HG02938 (cell line): Measurements from ENCODE around the gene RNU2-63P.
"Not testable (repeated sequence)": the region's sequence is repeated elsewhere in the genome, so short reads cannot be mapped to it uniquely, and the experiment has no call there.

Source experiments
- ATAC-seq: cut with Tn5 transposase; IDR thresholded peaks from one replicate; pipeline ENCODE4 v1.9.1; 2021; ENCODE audit warnings: mild to moderate bottlenecking, moderate library complexity; ENCODE audit not compliant: unreplicated experiment

Gene RNU2-63P

GRCh38 chr2:88032070-88032702 lies 15.8 kb upstream of the RNU2-63P start:
- ATAC-seq: no peak

DNA sequence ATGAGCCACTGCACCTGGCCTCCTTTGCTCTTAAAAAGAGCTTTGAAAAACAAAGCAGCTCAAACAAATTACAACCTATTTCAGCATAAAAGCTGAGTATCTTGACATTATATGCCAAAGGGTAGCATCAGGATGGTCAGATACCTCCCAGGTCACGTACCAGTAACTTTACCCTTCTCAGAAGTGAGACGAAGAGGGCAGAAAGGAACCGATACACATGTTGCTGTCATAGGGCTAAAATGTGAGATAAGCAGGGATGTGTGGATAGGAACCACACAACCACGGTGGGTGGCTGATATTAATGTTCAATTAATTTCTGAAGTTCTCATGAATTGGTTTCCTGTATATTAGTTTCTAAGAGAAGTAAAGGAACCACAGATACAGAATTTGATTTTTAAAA lies 12.6 kb upstream of the RNU2-63P start:
- no peak for ATAC-seq

DNA sequence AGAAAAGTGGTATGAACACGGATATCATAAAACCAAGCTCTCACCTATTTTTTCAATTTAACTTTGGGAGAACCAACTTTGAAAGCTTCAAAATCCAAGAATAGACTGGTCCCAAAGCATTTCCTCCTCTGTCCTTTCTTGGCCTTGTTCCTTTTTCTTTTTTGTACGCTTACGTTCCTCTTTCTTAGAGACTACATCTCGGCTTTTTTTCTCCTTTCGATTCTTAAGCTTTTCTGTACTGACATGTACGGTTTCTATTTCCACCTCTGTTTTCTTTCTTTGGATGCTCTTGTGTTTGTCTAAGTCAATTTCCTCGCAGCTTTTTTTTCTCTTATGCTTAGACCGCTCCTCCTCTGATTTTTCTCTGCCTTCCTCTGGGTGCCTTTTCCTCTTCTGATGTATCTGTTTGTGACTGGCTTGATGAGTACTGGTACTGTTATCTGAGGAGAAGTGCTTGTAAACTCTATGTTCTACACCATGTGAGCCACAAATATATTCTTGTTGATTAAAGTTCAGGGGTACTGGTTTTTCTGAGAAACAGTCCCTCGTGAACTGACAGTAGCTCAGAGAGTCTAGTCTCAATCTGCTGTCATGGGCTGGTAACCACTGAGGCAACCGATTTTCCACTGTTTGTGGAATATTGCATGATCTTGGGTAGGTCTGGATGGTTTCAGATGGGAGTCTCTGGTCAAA lies 11.5 kb upstream of the RNU2-63P start:
- ATAC-seq: no peak

DNA sequence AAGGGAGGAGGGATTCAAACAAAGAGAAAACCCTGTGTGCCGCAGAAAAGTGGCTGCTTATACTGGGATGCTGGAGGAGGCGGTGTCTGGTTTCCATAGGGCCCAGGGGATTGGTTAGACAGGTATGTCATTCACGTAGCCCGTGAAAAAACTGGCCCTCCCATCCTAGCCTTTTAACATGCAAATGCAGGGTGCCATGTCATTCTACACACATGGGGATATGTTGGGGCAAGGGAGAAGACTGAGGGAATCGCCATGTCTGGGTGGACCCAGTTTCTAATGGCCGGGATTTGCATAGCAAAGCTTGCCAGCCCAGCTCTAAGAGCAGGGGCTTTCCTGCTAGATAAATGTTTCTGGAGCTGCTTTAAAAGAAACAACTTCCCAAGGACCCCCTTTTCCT lies 8.2 kb upstream of the RNU2-63P start:
- ATAC-seq: no peak

GRCh38 chr2:88022669-88022921 lies 6.2 kb upstream of the RNU2-63P start:
- no peak for ATAC-seq

DNA sequence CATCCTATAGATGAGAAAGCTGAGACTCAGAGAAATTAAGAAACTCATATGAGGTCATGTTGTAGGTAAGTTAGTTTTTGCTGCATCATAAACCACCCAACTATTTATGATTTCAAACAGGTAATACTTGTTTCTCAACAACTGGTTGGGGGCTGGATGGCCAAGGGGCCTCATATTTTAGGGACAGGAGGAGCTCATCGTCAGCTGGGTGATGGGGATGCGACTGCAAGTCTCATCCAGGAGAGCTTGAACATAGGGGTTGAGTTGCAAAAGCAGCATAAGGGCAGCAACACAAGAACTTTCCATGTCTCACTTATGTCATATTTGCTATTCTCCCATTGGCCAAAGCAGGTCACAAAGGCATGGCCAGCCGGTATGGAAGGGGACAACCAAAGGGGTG lies 3.6 kb upstream of the RNU2-63P start:
- no peak for ATAC-seq

GRCh38 chr2:88018909-88019308 lies 2.6 kb upstream of the RNU2-63P start:
- ATAC-seq: no peak

- not testable (repeated sequence) for ATAC-seq
Observed at GRCh38 chr2:88018077-88018805, 1.9 kb upstream of the RNU2-63P start.

- not testable (repeated sequence) for ATAC-seq
Observed at GRCh38 chr2:88017780-88018038, 1.4 kb upstream of the RNU2-63P start.

- peak; percentile 52 for ATAC-seq
Observed at GRCh38 chr2:88016960-88017779, 823 bp upstream of the RNU2-63P start.

DNA sequence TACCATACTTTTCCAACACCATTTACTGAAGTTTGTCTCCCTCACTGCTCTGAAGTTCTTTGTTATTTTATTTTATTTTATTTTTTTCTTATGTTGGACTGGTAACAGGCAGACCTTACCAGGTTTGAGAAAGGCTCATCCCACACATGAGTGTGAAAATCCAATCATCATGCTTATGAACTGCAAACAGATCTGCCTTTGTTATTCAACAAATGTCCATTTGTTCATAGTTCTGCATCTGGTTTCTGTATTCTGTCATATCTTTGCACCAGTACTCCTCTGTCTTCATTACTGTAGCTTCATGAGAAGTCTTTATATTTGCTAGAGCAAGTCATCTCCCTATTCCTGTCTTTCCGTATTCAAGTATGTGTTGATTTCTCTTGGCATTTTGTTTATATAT lies 5.3 kb downstream of the RNU2-63P start:
- ATAC-seq: no peak

DNA sequence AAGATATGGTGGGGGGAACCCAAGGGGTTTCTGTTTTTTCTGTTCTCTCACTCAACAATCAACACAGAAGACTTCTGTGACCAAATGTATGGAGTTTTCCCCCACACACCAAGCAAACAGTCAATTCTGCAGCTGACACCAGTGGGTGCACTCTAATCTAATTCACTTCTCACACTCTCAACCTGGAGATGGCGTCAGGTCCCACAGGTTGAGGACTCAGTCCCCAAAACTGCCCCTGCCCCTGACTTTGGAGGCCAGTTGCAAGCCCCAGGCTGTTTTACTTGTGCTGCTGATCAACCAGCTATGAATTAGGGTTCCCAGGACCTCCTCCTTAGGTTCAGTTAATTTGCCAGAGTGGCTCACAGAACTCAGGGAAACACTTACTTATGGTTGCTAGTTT lies 6.2 kb downstream of the RNU2-63P start:
- ATAC-seq: no peak

- ATAC-seq: no peak
Observed at GRCh38 chr2:88006912-88007439, 9.4 kb downstream of the RNU2-63P start.

DNA sequence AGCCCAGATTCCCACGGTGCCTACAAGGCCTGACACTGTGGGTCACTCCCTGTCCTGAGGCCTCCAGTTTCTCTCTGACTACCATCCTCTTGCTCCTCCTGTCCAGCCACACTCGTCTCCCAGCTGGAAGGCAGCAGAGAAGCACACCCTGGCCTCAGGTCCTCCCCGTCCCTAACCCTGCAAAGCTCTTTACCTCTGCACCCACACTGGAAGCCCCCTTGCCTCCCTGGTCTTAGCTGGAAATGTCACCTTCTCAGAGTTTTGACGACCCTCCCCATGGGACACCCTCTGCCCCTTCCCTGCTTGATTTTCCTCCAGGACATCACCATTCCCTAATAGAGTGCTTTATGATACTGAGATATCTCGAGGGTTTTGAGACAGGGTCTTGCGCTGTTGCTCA lies 10.6 kb downstream of the RNU2-63P start:
- no peak for ATAC-seq

GRCh38 chr2:88003074-88003755 lies 13.1 kb downstream of the RNU2-63P start:
- no peak for ATAC-seq

DNA sequence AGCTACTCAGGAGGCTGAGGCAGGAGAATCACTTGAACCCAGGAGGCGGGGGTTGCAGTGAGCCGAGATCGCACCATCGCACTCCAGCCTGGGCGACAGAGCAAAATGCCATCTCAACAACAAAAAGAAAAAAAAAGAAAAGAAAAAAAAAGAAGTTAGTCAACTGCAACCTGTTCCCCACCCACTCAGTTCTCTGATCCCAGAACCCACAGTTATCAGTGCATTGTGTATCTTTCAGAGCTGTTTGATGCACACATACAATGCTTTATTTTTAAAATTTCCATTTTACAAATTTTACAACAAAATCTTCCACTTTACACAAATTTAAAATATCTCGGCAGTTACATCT lies 14.0 kb downstream of the RNU2-63P start:
- no peak for ATAC-seq

DNA sequence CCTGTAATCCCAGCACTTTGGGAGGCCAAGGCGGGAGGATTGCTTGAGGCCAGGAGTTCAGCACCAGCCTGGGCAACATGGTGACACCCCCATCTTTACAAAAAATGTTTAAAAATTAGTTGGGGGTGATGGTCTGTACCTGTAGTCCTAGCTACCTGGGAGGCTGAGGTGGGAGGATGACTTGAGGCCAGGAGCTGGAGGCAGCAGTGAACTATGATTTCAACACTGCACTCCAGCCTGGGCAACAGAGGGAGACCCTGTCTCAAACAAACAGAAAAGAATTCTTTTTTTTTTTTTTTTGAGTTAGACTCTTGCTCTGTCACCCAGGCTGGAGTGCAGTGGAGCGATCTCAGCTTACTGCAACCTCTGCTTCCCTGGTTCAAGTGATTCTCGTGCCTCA lies 15.9 kb downstream of the RNU2-63P start:
- not testable (repeated sequence) for ATAC-seq

- ATAC-seq: no peak
Observed at GRCh38 chr2:87996570-87996969, 19.8 kb downstream of the RNU2-63P start.

- no peak for ATAC-seq
Observed at GRCh38 chr2:87995756-87996155, 20.6 kb downstream of the RNU2-63P start.

DNA sequence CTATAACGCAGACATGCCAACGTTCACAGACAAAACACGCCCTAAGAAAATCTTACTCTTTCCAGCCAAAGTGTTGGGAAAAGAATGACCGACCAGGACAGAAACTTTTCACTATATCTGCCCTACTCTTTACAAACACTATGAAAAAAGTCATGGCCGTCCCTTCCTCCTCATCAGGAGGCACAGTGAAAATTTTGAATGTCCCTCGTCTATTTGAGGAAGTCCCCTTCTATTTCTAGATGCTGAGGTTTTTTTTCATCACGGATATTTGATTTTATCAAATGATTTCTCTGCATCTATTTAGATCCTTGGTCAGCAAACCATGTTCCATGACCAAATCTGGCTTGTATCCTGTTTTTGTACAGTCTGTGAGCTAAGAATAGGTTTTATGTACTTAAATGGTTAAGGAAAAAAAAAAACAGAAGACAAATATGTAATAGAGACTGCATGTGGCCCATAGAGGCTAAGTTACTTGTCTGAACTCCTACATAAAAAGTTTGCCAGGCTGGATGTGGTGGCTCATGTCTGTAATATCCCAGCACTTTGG lies 22.0 kb downstream of the RNU2-63P start:
- not testable (repeated sequence) for ATAC-seq

DNA sequence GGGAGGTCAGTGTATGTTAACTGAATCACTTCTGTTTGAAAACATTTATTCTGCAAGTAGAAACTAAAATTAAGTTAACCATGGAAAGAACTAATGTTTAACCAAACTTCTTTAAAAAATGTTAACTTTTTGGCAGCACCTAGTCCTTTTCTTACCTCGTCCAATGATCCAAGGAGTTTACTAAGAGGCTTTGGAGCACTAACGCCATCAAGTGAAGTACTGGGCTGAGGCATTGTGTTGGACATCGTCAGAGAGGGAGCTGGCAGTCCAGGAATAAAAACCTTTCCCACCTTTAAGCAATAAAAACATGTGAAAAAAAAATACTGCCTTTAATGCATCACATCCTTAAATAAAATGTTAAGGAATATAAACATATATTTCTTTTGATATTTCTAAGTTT lies 23.8 kb downstream of the RNU2-63P start:
- ATAC-seq: not testable (repeated sequence)
